ENCODE results near the gene MPHOSPH6.
"Not testable (repeated sequence)": the region's sequence is repeated elsewhere in the genome, so short reads cannot be mapped to it uniquely, and the experiment has no call there.

Gene MPHOSPH6, protein sequence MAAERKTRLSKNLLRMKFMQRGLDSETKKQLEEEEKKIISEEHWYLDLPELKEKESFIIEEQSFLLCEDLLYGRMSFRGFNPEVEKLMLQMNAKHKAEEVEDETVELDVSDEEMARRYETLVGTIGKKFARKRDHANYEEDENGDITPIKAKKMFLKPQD

GRCh38 chr16:82169861-82170845 lies at the start of gene MPHOSPH6:
TSS of gene MPHOSPH6 (minus strand) at chr16:82170224. CDS start at chr16:82170175, 49 bp downstream.
- TF ChIP-seq, protein P1, sequence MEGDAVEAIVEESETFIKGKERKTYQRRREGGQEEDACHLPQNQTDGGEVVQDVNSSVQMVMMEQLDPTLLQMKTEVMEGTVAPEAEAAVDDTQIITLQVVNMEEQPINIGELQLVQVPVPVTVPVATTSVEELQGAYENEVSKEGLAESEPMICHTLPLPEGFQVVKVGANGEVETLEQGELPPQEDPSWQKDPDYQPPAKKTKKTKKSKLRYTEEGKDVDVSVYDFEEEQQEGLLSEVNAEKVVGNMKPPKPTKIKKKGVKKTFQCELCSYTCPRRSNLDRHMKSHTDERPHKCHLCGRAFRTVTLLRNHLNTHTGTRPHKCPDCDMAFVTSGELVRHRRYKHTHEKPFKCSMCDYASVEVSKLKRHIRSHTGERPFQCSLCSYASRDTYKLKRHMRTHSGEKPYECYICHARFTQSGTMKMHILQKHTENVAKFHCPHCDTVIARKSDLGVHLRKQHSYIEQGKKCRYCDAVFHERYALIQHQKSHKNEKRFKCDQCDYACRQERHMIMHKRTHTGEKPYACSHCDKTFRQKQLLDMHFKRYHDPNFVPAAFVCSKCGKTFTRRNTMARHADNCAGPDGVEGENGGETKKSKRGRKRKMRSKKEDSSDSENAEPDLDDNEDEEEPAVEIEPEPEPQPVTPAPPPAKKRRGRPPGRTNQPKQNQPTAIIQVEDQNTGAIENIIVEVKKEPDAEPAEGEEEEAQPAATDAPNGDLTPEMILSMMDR (IDR thresholded peaks at IDR 0.05; ENCODE audit: low read depth, low read length) = no peak
- peak within 1 kb of the TSS; percentile 83 for H3K4me3 ChIP-seq (ENCODE audit: low read depth, low read length)

GRCh38 chr16:82219298-82219697 lies 49.3 kb upstream of the MPHOSPH6 start:
- TF ChIP-seq, protein P1 (IDR thresholded peaks at IDR 0.05; ENCODE audit: low read depth, low read length) = no peak
- H3K4me3 ChIP-seq (ENCODE audit: low read depth, low read length) = no peak overlapping the region

DNA sequence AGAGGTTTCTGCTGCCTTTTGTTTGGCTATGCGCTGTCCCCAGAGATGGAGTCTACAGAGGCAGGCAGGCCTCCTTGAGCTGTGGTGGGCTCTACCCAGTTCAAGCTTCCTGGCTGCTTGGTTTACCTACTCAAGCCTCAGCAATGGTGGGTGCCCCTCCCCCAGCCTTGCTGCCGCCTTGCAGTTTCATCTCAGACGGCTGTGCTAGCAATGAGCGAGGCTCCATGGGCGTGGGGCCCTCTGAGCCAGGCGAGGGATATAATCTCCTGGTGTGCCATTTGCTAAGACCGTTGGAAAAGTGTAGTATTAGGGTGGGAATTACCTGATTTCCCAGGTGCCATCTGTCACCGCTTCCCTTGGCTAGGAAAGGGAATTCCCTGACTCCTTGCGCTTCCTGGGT lies 39.3 kb upstream of the MPHOSPH6 start:
- not testable (repeated sequence) for H3K4me3 ChIP-seq (ENCODE audit: low read depth, low read length)

GRCh38 chr16:82203198-82203597 lies 33.2 kb upstream of the MPHOSPH6 start:
- H3K4me3 ChIP-seq (ENCODE audit: low read depth, low read length) = no peak overlapping the region
- TF ChIP-seq, protein P1 (IDR thresholded peaks at IDR 0.05; ENCODE audit: low read depth, low read length) = no peak

GRCh38 chr16:82201926-82202325 lies 31.9 kb upstream of the MPHOSPH6 start:
- TF ChIP-seq, protein P1 (IDR thresholded peaks at IDR 0.05; ENCODE audit: low read depth, low read length) = no peak
- no peak overlapping the region for H3K4me3 ChIP-seq (ENCODE audit: low read depth, low read length)

GRCh38 chr16:82201351-82201750 lies 31.3 kb upstream of the MPHOSPH6 start:
- H3K4me3 ChIP-seq (ENCODE audit: low read depth, low read length) = no peak overlapping the region
- TF ChIP-seq, protein P1 (IDR thresholded peaks at IDR 0.05; ENCODE audit: low read depth, low read length) = no peak

DNA sequence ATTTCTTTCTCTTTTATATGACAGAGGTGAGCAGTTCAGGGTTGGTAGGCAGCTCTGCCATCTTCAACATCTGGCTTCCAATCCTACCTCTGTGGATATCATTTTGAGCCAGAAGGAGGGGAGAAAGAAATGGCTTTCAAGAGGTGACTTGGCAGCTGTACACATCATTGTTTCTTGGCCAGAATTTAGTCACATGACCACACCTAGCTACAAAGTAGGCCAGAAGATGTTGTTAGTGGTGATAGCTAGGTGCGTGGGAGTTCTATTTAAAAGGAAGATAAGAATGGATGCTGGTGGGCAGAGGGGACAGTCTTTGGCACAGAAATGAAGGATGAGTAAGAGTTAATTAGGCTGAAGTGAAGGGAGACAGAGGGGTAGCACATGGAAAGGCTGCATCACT lies 29.2 kb upstream of the MPHOSPH6 start:
- TF ChIP-seq, protein P1 (IDR thresholded peaks at IDR 0.05; ENCODE audit: low read depth, low read length) = no peak
- no peak overlapping the region for H3K4me3 ChIP-seq (ENCODE audit: low read depth, low read length)

All from WI38 (cell line).